ENCODE results near the gene PMEL. TPM values are rescaled to one million over a fixed set of nuclear protein-coding genes. Genes with fewer than 3 reads are reported as not detected.

The PMEL gene
- total RNA-seq, 6 donors from 2014 or later, result 0.91 to 45.1 (median 1.5) TPM

- H3K4me1 ChIP-seq, result peaks cover 3 to 18% (median 7%) of the 10 kb centered on the region in 4 donors
- peaks cover 0 to 23% (median 3%) of the 10 kb centered on the region in 4 donors for H3K36me3 ChIP-seq
- ATAC-seq (ENCODE audit: low FRiP score in 2 of 2) (no peak), DNase-seq (no peak)
- no peak overlapping the region for H3K4me3 ChIP-seq
- TF ChIP-seq POLR2A (IDR thresholded peaks at IDR 0.05) (no peak), POLR2AphosphoS5 (IDR thresholded peaks at IDR 0.05) (no peak), EP300 (IDR thresholded peaks at IDR 0.05) (no peak)
- TF ChIP-seq, protein P1, sequence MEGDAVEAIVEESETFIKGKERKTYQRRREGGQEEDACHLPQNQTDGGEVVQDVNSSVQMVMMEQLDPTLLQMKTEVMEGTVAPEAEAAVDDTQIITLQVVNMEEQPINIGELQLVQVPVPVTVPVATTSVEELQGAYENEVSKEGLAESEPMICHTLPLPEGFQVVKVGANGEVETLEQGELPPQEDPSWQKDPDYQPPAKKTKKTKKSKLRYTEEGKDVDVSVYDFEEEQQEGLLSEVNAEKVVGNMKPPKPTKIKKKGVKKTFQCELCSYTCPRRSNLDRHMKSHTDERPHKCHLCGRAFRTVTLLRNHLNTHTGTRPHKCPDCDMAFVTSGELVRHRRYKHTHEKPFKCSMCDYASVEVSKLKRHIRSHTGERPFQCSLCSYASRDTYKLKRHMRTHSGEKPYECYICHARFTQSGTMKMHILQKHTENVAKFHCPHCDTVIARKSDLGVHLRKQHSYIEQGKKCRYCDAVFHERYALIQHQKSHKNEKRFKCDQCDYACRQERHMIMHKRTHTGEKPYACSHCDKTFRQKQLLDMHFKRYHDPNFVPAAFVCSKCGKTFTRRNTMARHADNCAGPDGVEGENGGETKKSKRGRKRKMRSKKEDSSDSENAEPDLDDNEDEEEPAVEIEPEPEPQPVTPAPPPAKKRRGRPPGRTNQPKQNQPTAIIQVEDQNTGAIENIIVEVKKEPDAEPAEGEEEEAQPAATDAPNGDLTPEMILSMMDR (IDR thresholded peaks at IDR 0.05), result no peak
- WGBS, 2 donors, result 61 to 75% methylated on average over 3 of the region's 3 CpGs
- H3K27ac ChIP-seq, result no peak overlapping the region
- no peaks in the 10 kb centered on the region for H3K27me3 ChIP-seq
- H3K9me3 ChIP-seq, result no peaks in the 10 kb centered on the region
Measured at GRCh38 chr12:55915482-55915859, 50.4 kb downstream of the PMEL start.

- Histone ChIP-seq H3K36me3 (peaks cover 0 to 18% (median 3%) of the 10 kb centered on the region in 4 donors), H3K27ac (peak overlapping the region in 1 of 4 donors; percentile 19), H3K4me1 (peaks cover 5 to 28% (median 10%) of the 10 kb centered on the region in 4 donors), H3K27me3 (no peaks in the 10 kb centered on the region), H3K9me3 (no peaks in the 10 kb centered on the region), H3K4me3 (no peak overlapping the region)
- ATAC-seq (ENCODE audit: low FRiP score in 2 of 2) (no peak), DNase-seq (no peak)
- TF ChIP-seq, protein P1 (IDR thresholded peaks at IDR 0.05), result no peak
- 65 to 76% methylated on average over 4 of the region's 4 CpGs for WGBS, 2 donors
Measured at GRCh38 chr12:55912908-55913307, 52.9 kb downstream of the PMEL start.

DNA sequence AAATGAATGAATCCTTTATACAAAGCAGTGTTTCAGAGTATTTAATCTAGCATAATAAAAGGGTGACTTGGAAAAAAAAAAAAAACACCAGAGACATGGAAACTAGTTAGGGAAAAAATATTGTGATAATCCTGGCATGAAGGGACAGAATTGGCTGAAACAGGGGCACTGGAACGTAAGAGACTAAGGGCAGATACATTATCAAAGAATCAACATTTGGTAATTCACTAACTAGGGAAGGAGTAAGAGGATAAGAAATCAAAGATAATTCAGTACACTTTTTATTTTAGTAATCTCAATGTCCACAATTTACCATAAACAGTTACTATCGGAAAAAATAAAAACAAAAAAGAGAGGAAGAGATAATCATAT lies 56.3 kb downstream of the PMEL start:
- ATAC-seq (ENCODE audit: low FRiP score in 2 of 2), result no peak
- WGBS, 2 donors, result 40 to 58% methylated on average over 2 of the region's 2 CpGs
- DNase-seq, result no peak
- Histone ChIP-seq H3K27ac (peak overlapping the region in 3 of 4 donors; percentile 26 to 79 (median 47)), H3K9me3 (no peaks in the 10 kb centered on the region), H3K36me3 (peaks cover 0 to 15% (median 0%) of the 10 kb centered on the region in 4 donors), H3K27me3 (no peaks in the 10 kb centered on the region), H3K4me1 (peaks cover 0 to 18% (median 6%) of the 10 kb centered on the region in 4 donors), H3K4me3 (no peak overlapping the region)
- TF ChIP-seq POLR2A (IDR thresholded peaks at IDR 0.05) (no peak), POLR2AphosphoS5 (IDR thresholded peaks at IDR 0.05) (no peak), EP300 (IDR thresholded peaks at IDR 0.05) (no peak)
- TF ChIP-seq, protein P1 (IDR thresholded peaks at IDR 0.05), result no peak

- no peak for ATAC-seq (ENCODE audit: low FRiP score in 2 of 2)
- 53 to 60% methylated on average over 8 of the region's 8 CpGs for WGBS, 2 donors
- peak overlapping the region in 3 of 4 donors; percentile 26 to 79 (median 47) for H3K27ac ChIP-seq
- H3K4me3 ChIP-seq, result no peak overlapping the region
- H3K27me3 ChIP-seq, result no peaks in the 10 kb centered on the region
- H3K36me3 ChIP-seq, result peaks cover 0 to 11% (median 0%) of the 10 kb centered on the region in 4 donors
- H3K4me1 ChIP-seq, result peaks cover 0 to 18% (median 4%) of the 10 kb centered on the region in 4 donors
- TF ChIP-seq POLR2A (IDR thresholded peaks at IDR 0.05), result no peak
- no peak for TF ChIP-seq POLR2AphosphoS5 (IDR thresholded peaks at IDR 0.05)
- TF ChIP-seq EP300 (IDR thresholded peaks at IDR 0.05), result no peak
- TF ChIP-seq, protein P1 (IDR thresholded peaks at IDR 0.05), result no peak
- no peaks in the 10 kb centered on the region for H3K9me3 ChIP-seq
- no peak for DNase-seq
Measured at GRCh38 chr12:55908726-55909512, 56.9 kb downstream of the PMEL start.

DNA sequence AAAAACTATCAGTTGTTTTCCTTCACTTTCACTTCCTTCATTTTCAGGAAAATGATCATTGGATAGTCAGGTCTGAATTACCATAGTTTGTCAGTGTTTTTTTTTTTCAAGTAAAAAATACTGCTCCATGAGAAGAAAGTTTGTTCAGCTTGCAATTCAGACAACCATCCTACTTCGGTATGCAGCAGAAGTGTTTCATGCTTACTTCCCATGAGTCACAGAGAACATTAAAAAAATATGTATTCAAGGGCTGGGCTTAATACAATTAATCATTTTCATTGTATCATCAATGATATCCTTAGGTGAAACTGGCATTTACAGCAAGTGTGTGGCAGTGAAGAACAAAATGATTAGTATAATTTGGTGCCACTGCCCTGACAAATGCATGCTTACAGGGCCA lies 59.8 kb downstream of the PMEL start:
- Histone ChIP-seq H3K36me3 (peaks cover 4 to 24% (median 18%) of the 10 kb centered on the region in 4 donors), H3K4me3 (no peak overlapping the region), H3K27me3 (no peaks in the 10 kb centered on the region), H3K27ac (no peak overlapping the region), H3K4me1 (peaks cover 0 to 10% (median 4%) of the 10 kb centered on the region in 4 donors), H3K9me3 (no peaks in the 10 kb centered on the region)
- TF ChIP-seq POLR2AphosphoS5 (IDR thresholded peaks at IDR 0.05) (no peak), POLR2A (IDR thresholded peaks at IDR 0.05) (no peak), EP300 (IDR thresholded peaks at IDR 0.05) (no peak)
- TF ChIP-seq, protein P1 (IDR thresholded peaks at IDR 0.05), result no peak
- 71 to 90% methylated on average over 1 of the region's 1 CpG for WGBS, 2 donors
- DNase-seq (no peak), ATAC-seq (ENCODE audit: low FRiP score in 2 of 2) (no peak)

Measured in upper lobe of left lung (tissue), 6 donors.